CD4-positive, alpha-beta T cell (primary cell): ENCODE measurements around the gene PHF23. TPM values are rescaled to one million over a fixed set of nuclear protein-coding genes. Genes with fewer than 3 reads are reported as not detected.
A peak's percentile ranks its signal among the peaks of the same experiment; 100 is the strongest.

Experiments used
- ATAC-seq: fragments of 200-7000 bp; cut with Tn5 transposase; one replicate; pipeline ENCODE4 v1.10.0; 2022; ENCODE audit warnings: mild to moderate bottlenecking; ENCODE audit not compliant: poor library complexity
- CTCF ChIA-PET: fragments of 350-600 bp; sonication (Branson Sonifier 250); formaldehyde crosslinking; loops from one replicate; lab custom pipeline; 2021; ENCODE audit warnings: antibody characterized with exemption, inconsistent platforms; lab: Charles Lee
- POLR2A ChIA-PET: fragments of 350-600 bp; sonication (Branson Sonifier 250); formaldehyde crosslinking; loops from one replicate; lab custom pipeline; 2021; ENCODE audit warnings: antibody characterized with exemption, inconsistent platforms; lab: Charles Lee
- DNase-seq, 14 experiments: peaks; one replicate each; pipeline ENCODE4 v3.0.0-alpha.2; 2013 to 2020; ENCODE audit warnings: mixed read lengths in 2 of 14
- H3K27ac ChIP-seq, 2 donors: one replicate each; pipeline versions ENCODE4 v1.5.1 to v1.7.0; 2013; ENCODE audit warnings: low read length in 2 of 2, low read depth in 1 of 2, mild to moderate bottlenecking in 1 of 2
- H3K27me3 ChIP-seq, 2 experiments: 1 replicate in 1 of 2; 2 replicates in 1 of 2; pipeline versions ENCODE4 v1.6.1 to v1.7.0; 2013; ENCODE audit warnings: low read length in 2 of 2, control low read depth in 1 of 2, mild to moderate bottlenecking in 1 of 2, moderate library complexity in 1 of 2; ENCODE audit not compliant: insufficient read depth in 2 of 2, control insufficient read depth in 1 of 2
- H3K36me3 ChIP-seq: one replicate; pipeline ENCODE4 v1.6.1; 2013; ENCODE audit warnings: low read length, control low read depth; ENCODE audit not compliant: insufficient read depth
- H3K4me1 ChIP-seq: one replicate; pipeline ENCODE4 v1.6.1; 2013; ENCODE audit warnings: low read length, control low read depth; ENCODE audit not compliant: insufficient read depth
- H3K4me3 ChIP-seq: one replicate; pipeline ENCODE4 v1.5.1; 2013; ENCODE audit warnings: mild to moderate bottlenecking, low read length, moderate library complexity
- H3K9me3 ChIP-seq, 2 experiments: 1 replicate in 1 of 2; 2 replicates in 1 of 2; pipeline versions ENCODE4 v1.6.1 to v1.7.0; 2013; ENCODE audit warnings: low read length in 2 of 2, mild to moderate bottlenecking in 2 of 2, control low read depth in 1 of 2, moderate library complexity in 1 of 2; ENCODE audit not compliant: control insufficient read depth in 1 of 2, insufficient read depth in 1 of 2
- H3K27ac Mint-ChIP-seq: one replicate; pipeline ENCODE4 v1.8.0; 2020; ENCODE audit warnings: mixed read lengths
- H3K27me3 Mint-ChIP-seq: one replicate; pipeline ENCODE4 v1.8.0; 2021; ENCODE audit warnings: mixed read lengths
- H3K36me3 Mint-ChIP-seq: one replicate; pipeline ENCODE4 v1.8.0; 2021; ENCODE audit warnings: low read depth, mixed read lengths
- H3K4me1 Mint-ChIP-seq: one replicate; pipeline ENCODE4 v1.8.0; 2021; ENCODE audit warnings: low read depth, mixed read lengths
- H3K4me3 Mint-ChIP-seq: one replicate; pipeline ENCODE4 v1.8.0; 2020; ENCODE audit warnings: mild to moderate bottlenecking, mixed read lengths
- H3K9me3 Mint-ChIP-seq: one replicate; pipeline ENCODE4 v1.8.0; 2020; ENCODE audit warnings: mixed read lengths
- intact Hi-C, 2 experiments: fragments of 100-400 bp; cut with DNase I in 1 of 2; cut with micrococcal nuclease in 1 of 2; formaldehyde crosslinking; loops; one replicate each; pipeline versions ENCODE4 v1.15.1 to v1.9.0; 2023 to 2025; cut with DNase I, micrococcal nuclease
- total RNA-seq, 174 experiments: library from RNA in 2 of 174; stranded (reverse) in 2 of 174; gene quantifications; one replicate each; pipeline ENCODE4 v1.2.3 and lab custom pipeline; 2021 to 2026
- TF ChIP-seq, protein P1 (sequence below): fragments of 200-600 bp; IDR thresholded peaks from one replicate; pipeline ENCODE4 v1.8.0; 2022; ENCODE audit warnings: antibody characterized with exemption, mild to moderate bottlenecking

PHF23 gene
- total RNA-seq, 2 experiments from 2014 or later = 4.5 to 5.1 TPM

DNA sequence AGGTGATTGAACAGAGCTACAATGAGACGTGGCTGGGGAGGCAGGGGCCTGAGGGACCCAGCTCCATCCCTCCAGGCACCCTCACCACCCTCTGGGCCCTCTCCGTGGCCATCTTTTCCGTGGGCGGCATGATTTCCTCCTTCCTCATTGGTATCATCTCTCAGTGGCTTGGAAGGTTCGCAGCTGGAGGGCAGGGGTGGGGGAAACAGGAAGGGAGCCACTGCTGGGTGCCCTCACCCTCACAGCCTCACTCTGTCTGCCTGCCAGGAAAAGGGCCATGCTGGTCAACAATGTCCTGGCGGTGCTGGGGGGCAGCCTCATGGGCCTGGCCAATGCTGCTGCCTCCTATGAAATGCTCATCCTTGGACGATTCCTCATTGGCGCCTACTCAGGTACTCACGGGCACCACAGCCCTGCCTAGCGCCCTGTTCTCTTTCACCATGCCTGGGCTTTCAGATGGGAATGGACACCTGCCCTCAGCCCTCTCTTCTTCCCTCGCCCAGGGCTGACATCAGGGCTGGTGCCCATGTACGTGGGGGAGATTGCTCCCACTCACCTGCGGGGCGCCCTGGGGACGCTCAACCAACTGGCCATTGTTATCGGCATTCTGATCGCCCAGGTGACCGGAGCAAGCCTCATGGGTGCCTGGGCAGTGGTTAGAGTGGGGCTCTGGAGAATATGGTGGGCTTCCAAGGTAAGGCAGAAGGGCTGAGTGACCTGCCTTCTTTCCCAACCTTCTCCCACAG lies 44.4 kb upstream of the PHF23 start:
- Histone ChIP-seq H3K9me3 (peaks cover 0 to 9% of the 10 kb centered on the region in 2 experiments), H3K4me1 (peaks cover 28% of the 10 kb centered on the region), H3K27ac (no peak overlapping the region), H3K36me3 (no peaks in the 10 kb centered on the region), H3K4me3 (no peak overlapping the region), H3K27me3 (peaks cover 38 to 47% of the 10 kb centered on the region in 2 experiments)
- no peaks in the 10 kb centered on the region for H3K36me3 Mint-ChIP-seq
- no peak for DNase-seq
- peaks cover 26% of the 10 kb centered on the region for H3K4me1 Mint-ChIP-seq
- ChIA-PET POLR2A (interaction anchor here (1.3 to 1.8 kb wide), 2 partner anchors 10 to 53 kb away, joined by 3 to 6 read pairs; partner anchors contain the start of gene ACAP1), CTCF (interaction anchor here (1.8 kb wide), 1 partner anchor 13 kb away, joined by 13 read pairs; no protein-coding TSS in a partner anchor)
- peaks cover 51% of the 10 kb centered on the region for H3K27me3 Mint-ChIP-seq
- intact Hi-C loops = loop anchor here in 1 of 2 experiments (5.0 kb wide), 1 partner anchor 236 kb away; no protein-coding TSS in a partner anchor
- H3K9me3 Mint-ChIP-seq = no peaks in the 10 kb centered on the region
- H3K4me3 Mint-ChIP-seq = no peak overlapping the region
- TF ChIP-seq, protein P1, sequence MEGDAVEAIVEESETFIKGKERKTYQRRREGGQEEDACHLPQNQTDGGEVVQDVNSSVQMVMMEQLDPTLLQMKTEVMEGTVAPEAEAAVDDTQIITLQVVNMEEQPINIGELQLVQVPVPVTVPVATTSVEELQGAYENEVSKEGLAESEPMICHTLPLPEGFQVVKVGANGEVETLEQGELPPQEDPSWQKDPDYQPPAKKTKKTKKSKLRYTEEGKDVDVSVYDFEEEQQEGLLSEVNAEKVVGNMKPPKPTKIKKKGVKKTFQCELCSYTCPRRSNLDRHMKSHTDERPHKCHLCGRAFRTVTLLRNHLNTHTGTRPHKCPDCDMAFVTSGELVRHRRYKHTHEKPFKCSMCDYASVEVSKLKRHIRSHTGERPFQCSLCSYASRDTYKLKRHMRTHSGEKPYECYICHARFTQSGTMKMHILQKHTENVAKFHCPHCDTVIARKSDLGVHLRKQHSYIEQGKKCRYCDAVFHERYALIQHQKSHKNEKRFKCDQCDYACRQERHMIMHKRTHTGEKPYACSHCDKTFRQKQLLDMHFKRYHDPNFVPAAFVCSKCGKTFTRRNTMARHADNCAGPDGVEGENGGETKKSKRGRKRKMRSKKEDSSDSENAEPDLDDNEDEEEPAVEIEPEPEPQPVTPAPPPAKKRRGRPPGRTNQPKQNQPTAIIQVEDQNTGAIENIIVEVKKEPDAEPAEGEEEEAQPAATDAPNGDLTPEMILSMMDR = no peak
- no peak for ATAC-seq
- H3K27ac Mint-ChIP-seq = no peak overlapping the region

DNA sequence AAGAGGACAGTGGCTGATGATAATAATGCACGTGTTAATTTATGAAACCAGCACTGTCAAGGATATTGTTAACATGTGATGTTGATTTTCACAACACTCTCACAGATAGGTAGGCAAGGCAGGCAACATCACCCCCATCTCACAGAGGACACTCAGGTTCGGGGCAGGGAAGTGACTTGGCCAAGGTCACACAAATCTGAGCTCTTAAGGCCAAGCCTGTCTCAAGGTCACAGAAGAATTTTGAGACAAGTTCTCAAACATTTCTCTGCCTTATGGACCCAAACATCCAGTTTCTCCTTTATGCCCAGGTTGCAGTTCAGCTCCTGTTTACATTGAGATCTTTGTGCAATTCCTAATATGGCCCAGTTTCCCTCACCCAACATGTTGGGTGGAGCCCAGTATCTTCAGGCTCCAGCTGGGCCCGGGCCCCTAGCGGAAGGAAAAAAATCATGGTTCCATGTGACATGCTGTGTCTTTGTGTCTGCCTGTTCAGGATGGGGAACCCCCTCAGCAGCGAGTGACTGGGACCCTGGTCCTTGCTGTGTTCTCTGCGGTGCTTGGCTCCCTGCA lies 43.6 kb upstream of the PHF23 start:
- peaks cover 26% of the 10 kb centered on the region for H3K4me1 Mint-ChIP-seq
- H3K27ac ChIP-seq = no peak overlapping the region
- H3K4me3 Mint-ChIP-seq = peak overlapping the region; percentile 65
- peaks cover 38 to 47% of the 10 kb centered on the region in 2 experiments for H3K27me3 ChIP-seq
- no peak overlapping the region for H3K27ac Mint-ChIP-seq
- ATAC-seq (no peak), DNase-seq (no peak)
- ChIA-PET CTCF (interaction anchor here (0.8 to 1.8 kb wide), 2 partner anchors 13 to 73 kb away, joined by 3 to 13 read pairs; no protein-coding TSS in a partner anchor), POLR2A (interaction anchor here (0.6 to 2.0 kb wide), 5 partner anchors 11 to 54 kb away, joined by 3 to 9 read pairs (median 3); partner anchors contain the start of gene ACAP1)
- intact Hi-C loops = loop anchor here in 1 of 2 experiments (5.0 kb wide), 1 partner anchor 236 kb away; no protein-coding TSS in a partner anchor
- H3K4me1 ChIP-seq = peaks cover 28% of the 10 kb centered on the region
- H3K9me3 ChIP-seq = peaks cover 0 to 9% of the 10 kb centered on the region in 2 experiments
- no peak overlapping the region for H3K4me3 ChIP-seq
- no peaks in the 10 kb centered on the region for H3K36me3 ChIP-seq
- TF ChIP-seq, protein P1 = no peak
- H3K27me3 Mint-ChIP-seq = peaks cover 43% of the 10 kb centered on the region
- no peaks in the 10 kb centered on the region for H3K36me3 Mint-ChIP-seq
- H3K9me3 Mint-ChIP-seq = no peaks in the 10 kb centered on the region

DNA sequence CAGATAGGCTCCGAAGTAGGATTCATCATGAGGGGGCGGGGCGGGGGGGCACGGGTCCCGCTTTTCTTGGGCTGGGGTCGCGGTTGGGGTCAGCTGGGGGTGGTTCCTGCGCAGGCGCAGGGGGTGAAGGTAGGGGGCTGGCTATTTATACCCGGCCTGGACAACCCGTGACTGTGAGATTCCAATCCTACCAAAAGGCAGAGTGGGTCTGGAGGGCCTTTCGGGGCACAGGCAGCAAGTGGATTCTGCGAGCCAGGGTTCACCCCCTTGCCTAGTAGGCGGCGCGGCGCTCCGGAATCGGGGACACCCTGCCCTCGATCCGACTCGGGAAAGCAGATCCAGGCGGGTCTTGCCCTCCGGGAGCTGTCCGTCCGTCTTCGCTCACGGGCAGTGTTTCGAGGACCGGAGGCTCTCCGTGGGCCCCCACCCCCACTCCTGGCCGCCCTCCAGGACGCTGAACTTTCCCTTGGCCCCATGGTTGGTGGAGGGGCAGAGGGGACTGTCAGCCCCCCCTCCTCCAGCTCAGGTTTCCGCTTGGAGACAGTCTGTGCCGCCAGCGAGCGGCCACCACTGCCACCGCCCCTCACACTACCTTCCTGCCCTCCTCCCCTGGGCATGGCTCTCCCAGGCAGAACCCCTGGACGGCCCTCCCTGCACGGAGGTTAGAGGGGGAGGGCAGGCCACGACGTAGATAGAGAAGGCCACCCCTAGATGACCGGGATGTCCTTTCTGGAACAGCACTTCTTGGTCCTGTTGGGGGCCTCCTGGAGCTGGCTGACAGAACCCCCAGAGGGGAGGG lies 42.9 kb upstream of the PHF23 start:
- DNase-seq (peak in 3 of 14 experiments; percentile 15 to 42 (median 31)), ATAC-seq (no peak)
- Mint-ChIP-seq H3K9me3 (no peaks in the 10 kb centered on the region), H3K27ac (no peak overlapping the region), H3K4me3 (peak overlapping the region; percentile 68), H3K27me3 (peaks cover 40% of the 10 kb centered on the region), H3K4me1 (peaks cover 26% of the 10 kb centered on the region), H3K36me3 (no peaks in the 10 kb centered on the region)
- ChIA-PET CTCF (interaction anchor here (0.8 to 1.8 kb wide), 2 partner anchors 14 to 74 kb away, joined by 3 to 13 read pairs; no protein-coding TSS in a partner anchor), POLR2A (interaction anchor here (0.6 to 2.0 kb wide), 8 partner anchors 14 to 197 kb away, joined by 3 to 9 read pairs (median 4); partner anchors contain the start of gene ACAP1)
- TF ChIP-seq, protein P1 = no peak
- H3K27ac ChIP-seq = no peak overlapping the region
- H3K9me3 ChIP-seq = peaks cover 0 to 9% of the 10 kb centered on the region in 2 experiments
- peak overlapping the region; percentile 53 for H3K4me3 ChIP-seq
- peaks cover 28% of the 10 kb centered on the region for H3K4me1 ChIP-seq
- peaks cover 33 to 47% of the 10 kb centered on the region in 2 experiments for H3K27me3 ChIP-seq
- intact Hi-C loops = loop anchor here (2.0 to 5.0 kb wide), 3 partner anchors 155 to 307 kb away; no protein-coding TSS in a partner anchor
- H3K36me3 ChIP-seq = no peaks in the 10 kb centered on the region
